Measurements from ENCODE around the gene AMBRA1. TPM values are rescaled to one million over a fixed set of nuclear protein-coding genes. Genes with fewer than 3 reads are reported as not detected.

Gene AMBRA1
- total and polyA plus RNA-seq, 2 donors from 2014 or later = 8.0 to 32.6 TPM

DNA sequence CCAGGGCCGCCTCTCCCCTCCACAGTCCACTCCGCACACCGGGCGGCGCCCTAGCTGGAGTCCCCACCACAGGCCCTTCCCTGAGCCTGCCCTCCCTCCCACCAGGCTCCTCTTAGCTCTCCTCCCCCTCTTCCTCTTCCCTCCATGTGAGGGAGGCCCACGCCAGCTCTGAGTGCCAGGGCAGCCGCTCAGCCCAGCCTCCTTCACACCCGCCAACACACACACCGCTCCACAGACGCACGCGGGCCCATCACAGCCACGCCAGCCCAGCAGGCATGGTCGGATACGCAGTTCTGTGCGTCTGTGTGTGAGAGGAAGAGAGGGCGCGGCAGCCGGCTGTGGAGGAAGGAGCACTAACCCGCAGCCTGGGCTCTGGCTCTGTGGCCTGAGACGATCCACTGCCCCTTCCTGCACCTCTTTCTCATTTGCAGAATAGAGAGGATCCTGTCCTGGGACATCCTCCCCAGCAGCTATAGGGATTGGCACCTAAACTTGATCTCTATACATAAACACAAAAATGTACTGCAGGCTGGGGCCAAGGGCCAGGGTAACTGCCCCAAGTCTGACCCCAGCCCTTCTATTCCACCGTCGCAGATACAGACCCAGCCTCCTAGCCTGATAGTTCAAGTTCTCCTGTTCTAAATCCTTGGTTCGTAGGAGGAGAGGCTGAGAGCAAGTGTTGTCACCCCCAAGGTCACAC lies 205.8 kb downstream of the AMBRA1 start:
- intact Hi-C loops (cut with DNase I) = loop anchor here (10.0 kb wide), 1 partner anchor 147 kb away; no protein-coding TSS in a partner anchor
- Histone ChIP-seq H3K27ac (ENCODE audit: low read depth in 2 of 2, low read length in 2 of 2) (no peak overlapping the region), H3K36me3 (ENCODE audit: control insufficient read depth in 2 of 3, insufficient read depth in 3 of 3, low read length in 3 of 3) (no peaks in the 10 kb centered on the region), H3K9me3 (ENCODE audit: control insufficient read depth in 2 of 3, insufficient read depth in 1 of 3, low read length in 3 of 3) (no peaks in the 10 kb centered on the region), H3K4me1 (ENCODE audit: control insufficient read depth in 2 of 3, insufficient read depth in 2 of 3, low read depth in 1 of 3, low read length in 3 of 3) (peaks cover 0 to 16% (median 4%) of the 10 kb centered on the region in 3 donors), H3K9ac (ENCODE audit: low read length in 3 of 3) (no peak overlapping the region), H3K27me3 (ENCODE audit: control insufficient read depth, insufficient read depth, low read length) (peaks cover 13% of the 10 kb centered on the region), H3K4me3 (ENCODE audit: low read length in 3 of 3) (no peak overlapping the region)
- peak in 3 of 5 donors; percentile 42 to 58 (median 56) for DNase-seq
- FAIRE-seq = no peak
- TF ChIP-seq, protein P1, sequence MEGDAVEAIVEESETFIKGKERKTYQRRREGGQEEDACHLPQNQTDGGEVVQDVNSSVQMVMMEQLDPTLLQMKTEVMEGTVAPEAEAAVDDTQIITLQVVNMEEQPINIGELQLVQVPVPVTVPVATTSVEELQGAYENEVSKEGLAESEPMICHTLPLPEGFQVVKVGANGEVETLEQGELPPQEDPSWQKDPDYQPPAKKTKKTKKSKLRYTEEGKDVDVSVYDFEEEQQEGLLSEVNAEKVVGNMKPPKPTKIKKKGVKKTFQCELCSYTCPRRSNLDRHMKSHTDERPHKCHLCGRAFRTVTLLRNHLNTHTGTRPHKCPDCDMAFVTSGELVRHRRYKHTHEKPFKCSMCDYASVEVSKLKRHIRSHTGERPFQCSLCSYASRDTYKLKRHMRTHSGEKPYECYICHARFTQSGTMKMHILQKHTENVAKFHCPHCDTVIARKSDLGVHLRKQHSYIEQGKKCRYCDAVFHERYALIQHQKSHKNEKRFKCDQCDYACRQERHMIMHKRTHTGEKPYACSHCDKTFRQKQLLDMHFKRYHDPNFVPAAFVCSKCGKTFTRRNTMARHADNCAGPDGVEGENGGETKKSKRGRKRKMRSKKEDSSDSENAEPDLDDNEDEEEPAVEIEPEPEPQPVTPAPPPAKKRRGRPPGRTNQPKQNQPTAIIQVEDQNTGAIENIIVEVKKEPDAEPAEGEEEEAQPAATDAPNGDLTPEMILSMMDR (IDR thresholded peaks at IDR 0.05; ENCODE audit: borderline replicate concordance, extremely low read depth, insufficient read depth) = no peak

DNA sequence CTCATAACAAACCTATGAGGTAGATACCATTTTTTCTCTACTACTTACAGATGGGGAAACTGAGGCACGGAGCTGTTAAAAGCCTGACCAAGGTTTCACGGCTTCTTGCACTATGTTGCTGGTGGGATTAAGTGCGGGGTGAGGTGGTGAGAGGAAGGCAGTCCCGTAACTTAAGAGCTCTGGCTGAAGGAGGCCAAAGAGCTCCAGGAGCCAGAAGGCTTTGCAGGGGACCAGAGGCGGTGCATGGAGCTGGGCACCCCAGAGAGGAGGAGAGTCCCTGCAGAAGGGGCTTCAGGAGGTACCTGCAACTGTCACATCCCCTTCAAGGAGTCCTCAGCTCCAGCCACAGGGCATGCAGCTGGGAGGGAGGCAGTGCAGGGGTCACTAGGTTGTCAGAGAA lies 206.4 kb downstream of the AMBRA1 start:
- intact Hi-C loops (cut with DNase I) = loop anchor here (10.0 kb wide), 1 partner anchor 147 kb away; no protein-coding TSS in a partner anchor

DNA sequence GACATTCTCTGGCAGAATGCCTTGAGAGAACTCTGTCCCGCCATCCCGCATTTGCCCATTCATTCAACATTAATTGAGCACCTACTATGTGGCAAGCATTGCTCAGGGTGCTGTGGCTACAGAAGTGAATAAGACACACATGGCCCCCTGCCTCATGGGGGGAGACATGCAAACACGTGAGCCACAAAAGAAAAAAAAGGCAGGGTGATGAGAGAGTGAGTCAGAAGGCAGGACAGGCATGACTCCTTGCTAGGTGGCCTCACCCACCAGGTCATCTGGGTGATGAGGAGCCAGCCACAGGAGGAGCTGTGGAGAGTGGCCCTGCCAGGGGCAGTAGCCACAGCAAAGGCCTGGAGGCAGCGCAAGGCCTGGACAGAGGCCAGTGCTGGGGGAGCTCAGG lies 207.1 kb downstream of the AMBRA1 start:
- Histone ChIP-seq H3K9ac (ENCODE audit: low read length in 3 of 3) (no peak overlapping the region), H3K4me3 (ENCODE audit: low read length in 3 of 3) (no peak overlapping the region), H3K36me3 (ENCODE audit: control insufficient read depth in 2 of 3, insufficient read depth in 3 of 3, low read length in 3 of 3) (no peaks in the 10 kb centered on the region), H3K27ac (ENCODE audit: low read depth in 2 of 2, low read length in 2 of 2) (no peak overlapping the region), H3K9me3 (ENCODE audit: control insufficient read depth in 2 of 3, insufficient read depth in 1 of 3, low read length in 3 of 3) (no peaks in the 10 kb centered on the region), H3K27me3 (ENCODE audit: control insufficient read depth, insufficient read depth, low read length) (peaks cover 13% of the 10 kb centered on the region), H3K4me1 (ENCODE audit: control insufficient read depth in 2 of 3, insufficient read depth in 2 of 3, low read depth in 1 of 3, low read length in 3 of 3) (peaks cover 0 to 18% (median 7%) of the 10 kb centered on the region in 3 donors)
- DNase-seq = no peak
- intact Hi-C loops (cut with DNase I) = loop anchor here (10.0 kb wide), 1 partner anchor 148 kb away; no protein-coding TSS in a partner anchor
- TF ChIP-seq, protein P1 (IDR thresholded peaks at IDR 0.05; ENCODE audit: borderline replicate concordance, extremely low read depth, insufficient read depth) = no peak
- no peak for FAIRE-seq

More for the DNA sequence above, 206.4 kb downstream of the AMBRA1 start:
- FAIRE-seq (no peak), DNase-seq (no peak)
- Histone ChIP-seq H3K27ac (ENCODE audit: low read depth in 2 of 2, low read length in 2 of 2) (no peak overlapping the region), H3K36me3 (ENCODE audit: control insufficient read depth in 2 of 3, insufficient read depth in 3 of 3, low read length in 3 of 3) (no peaks in the 10 kb centered on the region), H3K9ac (ENCODE audit: low read length in 3 of 3) (no peak overlapping the region), H3K4me3 (ENCODE audit: low read length in 3 of 3) (no peak overlapping the region), H3K9me3 (ENCODE audit: control insufficient read depth in 2 of 3, insufficient read depth in 1 of 3, low read length in 3 of 3) (no peaks in the 10 kb centered on the region), H3K27me3 (ENCODE audit: control insufficient read depth, insufficient read depth, low read length) (peaks cover 13% of the 10 kb centered on the region), H3K4me1 (ENCODE audit: control insufficient read depth in 2 of 3, insufficient read depth in 2 of 3, low read depth in 1 of 3, low read length in 3 of 3) (peaks cover 0 to 13% (median 4%) of the 10 kb centered on the region in 3 donors)
- TF ChIP-seq, protein P1 (IDR thresholded peaks at IDR 0.05; ENCODE audit: borderline replicate concordance, extremely low read depth, insufficient read depth) = no peak
